ENCODE measurements around the gene RASAL1.
"Not testable (repeated sequence)": the region's sequence is repeated elsewhere in the genome, so short reads cannot be mapped to it uniquely, and the experiment has no call there.

The RASAL1 gene

DNA sequence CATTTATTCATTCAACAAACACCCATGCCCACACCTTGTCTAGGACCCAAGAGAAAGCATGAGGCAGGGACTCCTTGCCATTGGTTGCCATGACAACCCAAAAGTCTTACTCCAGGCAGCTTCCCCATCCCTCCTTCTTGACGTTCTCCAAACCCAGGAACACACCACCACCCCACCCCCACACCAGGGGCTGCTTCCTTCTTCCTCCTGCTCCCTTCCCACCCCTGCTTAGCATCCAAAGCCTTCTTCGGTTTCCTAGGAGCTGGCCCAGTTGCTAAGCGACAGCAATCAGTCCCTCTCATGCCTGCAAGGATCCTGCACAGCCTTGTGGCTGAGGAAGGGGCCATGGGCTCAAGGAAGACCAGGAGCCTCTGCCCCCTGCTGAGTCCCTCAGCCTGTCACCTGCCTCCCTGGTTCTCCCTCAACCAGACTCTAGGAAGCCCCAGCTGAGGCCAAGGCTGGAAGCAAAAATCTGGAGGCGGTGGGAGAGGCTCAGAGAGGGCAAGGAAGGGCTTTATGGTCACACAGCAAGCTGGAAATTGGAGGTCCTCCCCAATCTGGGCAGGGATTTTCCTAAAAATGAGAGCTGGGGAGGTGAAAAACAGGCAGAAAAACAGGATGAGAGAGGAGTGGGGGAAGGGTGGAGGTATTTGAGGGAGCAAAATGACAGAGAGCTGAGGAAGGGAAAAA lies 15.4 kb downstream of the RASAL1 start:
- DNase-seq (ENCODE audit: low read depth in 1 of 2, low spot score in 1 of 2): no peak

DNA sequence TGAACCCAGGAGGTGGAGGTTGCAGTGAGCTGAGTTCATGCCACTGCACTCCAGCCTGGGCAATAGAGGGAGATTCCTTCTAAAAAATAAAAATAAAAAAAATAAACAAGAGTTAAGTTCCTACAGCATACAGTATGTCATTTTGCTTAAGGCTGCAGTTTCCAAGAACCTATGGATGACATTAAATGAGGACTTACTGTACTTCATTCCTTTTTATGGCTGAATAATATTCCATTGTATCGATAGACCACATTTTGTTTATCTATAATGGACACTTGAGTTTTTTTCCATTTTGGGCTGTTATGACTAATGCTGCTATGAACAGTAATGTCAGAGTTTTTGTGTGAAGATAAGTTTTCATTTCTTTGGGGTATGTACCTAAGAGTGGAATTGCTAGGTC lies 17.4 kb downstream of the RASAL1 start:
- DNase-seq (ENCODE audit: low read depth in 1 of 2, low spot score in 1 of 2): no peak

- not testable (repeated sequence) for DNase-seq (ENCODE audit: low read depth in 1 of 2, low spot score in 1 of 2)
Measured at GRCh38 chr12:113117684-113118083, 17.9 kb downstream of the RASAL1 start.

GRCh38 chr12:113116875-113117274 lies 18.7 kb downstream of the RASAL1 start:
- no peak for DNase-seq (ENCODE audit: low read depth in 1 of 2, low spot score in 1 of 2)

- DNase-seq (ENCODE audit: low read depth in 1 of 2, low spot score in 1 of 2): no peak
Measured at GRCh38 chr12:113115455-113116126, 20.0 kb downstream of the RASAL1 start.

- no peak for DNase-seq (ENCODE audit: low read depth in 1 of 2, low spot score in 1 of 2)
Measured at GRCh38 chr12:113114447-113115178, 20.9 kb downstream of the RASAL1 start.

DNA sequence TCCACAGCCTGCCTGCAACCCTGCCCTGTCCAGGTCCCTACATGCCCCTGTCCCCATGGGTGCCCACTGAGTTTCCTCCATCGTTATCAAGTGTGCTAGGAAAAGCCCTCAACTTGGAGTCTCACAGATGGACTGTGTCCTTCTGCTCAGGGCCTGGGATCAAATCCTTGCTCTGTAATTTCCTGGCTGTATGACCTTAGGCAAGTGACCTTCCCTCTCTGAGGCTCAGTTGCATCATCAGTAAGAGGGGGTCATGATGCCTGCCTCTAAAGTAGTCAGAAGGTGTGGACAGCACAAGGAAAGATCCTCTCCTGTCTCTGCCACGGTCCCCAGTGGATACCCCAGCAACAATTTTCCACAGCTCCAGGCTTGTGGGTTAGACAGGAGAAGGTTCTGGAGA lies 22.2 kb downstream of the RASAL1 start:
- DNase-seq (ENCODE audit: low read depth in 1 of 2, low spot score in 1 of 2): no peak

DNA sequence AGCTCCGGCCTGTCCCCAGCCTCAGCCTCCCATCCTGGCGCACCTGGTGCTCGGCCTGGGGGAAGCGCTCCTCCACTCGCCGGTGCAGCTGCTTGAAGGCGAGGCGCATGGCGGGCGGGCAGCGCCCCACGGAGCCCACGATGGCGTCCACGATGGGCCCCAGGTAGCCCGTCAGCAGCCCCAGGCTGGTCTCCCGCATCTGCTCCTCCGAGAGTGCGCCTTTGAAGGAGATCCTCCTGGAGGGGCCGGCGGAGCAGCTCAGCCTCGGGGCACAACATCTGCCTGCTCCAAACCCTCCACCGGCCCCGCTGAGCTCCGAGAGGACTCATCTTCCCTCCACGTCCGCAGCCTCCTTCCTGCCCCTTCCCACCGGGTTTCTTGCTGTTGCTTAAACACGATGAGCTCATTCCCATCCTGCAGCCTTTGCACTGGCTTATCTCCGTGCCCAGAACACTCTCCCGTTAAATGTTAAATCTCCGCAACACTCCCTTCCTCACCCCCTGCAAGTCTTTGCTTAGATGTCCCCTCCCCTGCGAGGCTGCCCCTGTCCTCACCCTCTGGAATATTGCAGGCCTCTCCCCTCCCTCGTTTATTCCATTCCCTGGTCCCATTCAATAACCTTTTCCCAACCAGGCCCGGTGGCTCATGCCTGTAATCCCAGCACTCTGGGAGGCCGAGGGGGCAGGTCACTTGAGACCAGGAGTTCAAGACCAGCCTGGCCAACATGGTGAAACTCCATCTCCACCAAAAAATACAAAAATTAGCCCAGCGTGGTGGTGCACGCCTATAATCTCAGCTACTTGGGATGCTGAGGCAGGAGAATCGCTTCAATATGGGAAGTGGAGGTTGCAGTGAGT lies 23.3 kb downstream of the RASAL1 start:
- no peak for DNase-seq (ENCODE audit: low read depth in 1 of 2, low spot score in 1 of 2)

DNA sequence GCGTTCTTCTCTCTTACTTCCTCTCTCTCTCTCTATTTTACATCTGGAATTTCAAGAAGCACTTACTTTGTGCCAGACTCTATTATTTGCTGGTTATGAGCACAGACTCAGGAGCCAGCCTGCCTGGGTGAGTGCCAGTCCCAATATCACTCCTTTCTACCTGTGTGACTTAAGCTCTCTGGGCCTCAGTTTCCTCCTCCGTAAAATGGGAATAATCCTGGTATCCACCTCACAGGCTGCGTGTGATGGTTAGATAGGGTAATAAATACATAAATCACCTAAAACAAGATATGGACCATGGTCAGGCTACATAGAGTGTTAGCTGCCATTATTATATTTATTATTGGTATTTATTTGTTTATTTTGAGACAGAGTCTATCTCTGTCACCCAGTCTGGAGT lies 24.3 kb downstream of the RASAL1 start:
- no peak for DNase-seq (ENCODE audit: low read depth in 1 of 2, low spot score in 1 of 2)

DNA sequence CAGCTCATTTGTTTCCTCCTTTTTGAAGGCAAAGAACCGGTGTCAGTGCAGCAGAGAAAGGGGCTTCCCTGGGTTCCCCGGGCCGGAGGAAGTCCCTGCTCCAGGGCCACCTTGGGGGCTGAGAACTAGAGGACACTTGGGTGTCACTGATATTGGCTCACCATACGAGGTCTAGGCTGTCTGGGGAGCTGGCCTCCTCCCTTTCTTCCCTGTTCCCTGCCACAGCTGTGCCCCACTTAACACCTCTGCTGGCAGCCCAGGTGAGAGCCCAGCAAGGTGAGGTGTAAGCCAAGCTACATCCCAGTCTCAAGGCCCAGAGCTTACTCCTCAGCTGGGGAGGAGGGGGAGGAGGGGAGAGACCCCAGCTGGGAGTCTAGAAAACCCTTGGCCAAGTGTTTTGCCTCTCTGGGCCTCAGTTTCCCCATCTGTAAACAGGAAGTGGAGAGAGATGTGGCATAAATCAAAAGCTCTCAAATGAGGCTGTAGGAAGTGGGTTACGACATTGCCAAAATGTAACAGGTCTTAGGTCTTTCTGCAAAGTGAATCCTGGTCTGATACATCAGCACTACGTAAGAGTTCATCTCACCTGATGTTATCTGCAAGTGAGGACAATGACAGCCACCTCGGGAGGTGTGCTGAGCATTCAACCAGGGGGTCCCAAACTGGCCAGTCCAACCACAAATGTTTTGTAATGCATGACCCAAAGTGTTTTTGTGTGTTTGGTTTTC lies 25.5 kb downstream of the RASAL1 start:
- no peak for DNase-seq (ENCODE audit: low read depth in 1 of 2, low spot score in 1 of 2)

GRCh38 chr12:113109360-113109759 lies 26.2 kb downstream of the RASAL1 start:
- DNase-seq (ENCODE audit: low read depth in 1 of 2, low spot score in 1 of 2): no peak

GRCh38 chr12:113108308-113108707 lies 27.3 kb downstream of the RASAL1 start:
- DNase-seq (ENCODE audit: low read depth in 1 of 2, low spot score in 1 of 2): no peak

GRCh38 chr12:113106361-113106760 lies 29.2 kb downstream of the RASAL1 start:
- DNase-seq (ENCODE audit: low read depth in 1 of 2, low spot score in 1 of 2): no peak

DNA sequence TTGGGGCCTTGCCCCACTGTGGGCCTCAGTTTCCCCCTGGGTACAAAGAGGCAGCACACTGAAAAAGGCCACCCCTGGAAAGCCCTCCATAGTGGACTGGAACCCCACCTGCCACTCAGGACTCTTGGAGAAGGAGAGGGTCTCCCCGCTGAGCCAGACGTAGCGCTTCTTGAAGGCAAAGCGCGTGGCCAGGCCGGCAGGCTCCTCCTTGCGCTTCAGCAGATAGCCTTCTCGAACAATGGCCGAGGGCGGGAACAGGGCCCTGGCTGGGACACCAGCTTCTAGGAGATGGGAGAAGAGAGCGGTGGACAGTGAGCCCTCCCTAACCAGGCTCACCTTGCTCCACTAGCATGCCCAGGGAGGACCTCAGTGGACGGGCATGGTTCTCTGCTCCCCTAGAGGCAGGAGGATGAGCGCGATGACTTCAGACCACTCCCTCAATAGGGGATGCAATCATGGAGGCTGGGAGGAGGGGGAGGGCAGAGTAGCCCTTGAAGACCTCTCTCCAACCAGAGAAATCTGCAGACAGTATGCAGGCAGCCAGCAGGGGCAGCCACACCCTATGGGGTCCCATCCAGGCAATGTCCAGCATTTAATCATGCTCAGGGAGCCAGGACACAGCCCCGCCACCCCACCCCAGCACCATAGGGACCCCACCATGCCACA lies 29.8 kb downstream of the RASAL1 start:
- DNase-seq (ENCODE audit: low read depth in 1 of 2, low spot score in 1 of 2): no peak

DNA sequence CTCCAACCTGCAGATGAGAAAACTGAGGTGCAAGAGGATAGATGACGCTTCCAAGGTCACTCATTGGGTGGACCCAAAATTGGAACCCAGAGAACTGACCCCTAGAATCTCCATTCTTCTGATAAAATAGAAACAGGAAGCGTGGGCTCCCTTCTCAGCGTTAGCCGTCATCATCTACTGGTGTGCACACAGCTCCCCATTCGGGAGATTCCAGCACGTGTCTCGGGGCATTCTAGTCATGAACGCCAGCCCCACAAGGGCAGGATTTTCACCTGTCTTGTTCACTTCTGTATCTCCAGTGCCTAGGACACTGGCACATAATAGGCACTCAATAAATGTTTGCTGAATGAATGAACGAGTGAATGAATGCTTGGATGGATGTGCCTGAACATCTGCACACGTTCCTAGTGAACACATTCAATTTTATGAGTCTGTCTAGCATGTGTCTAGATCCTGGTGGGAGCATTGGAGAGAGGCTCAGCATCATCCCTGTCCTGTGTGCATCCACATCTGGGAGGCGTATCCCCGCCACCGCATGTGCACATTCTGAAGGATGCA lies 30.5 kb downstream of the RASAL1 start:
- no peak for DNase-seq (ENCODE audit: low read depth in 1 of 2, low spot score in 1 of 2)

GRCh38 chr12:113103756-113104450 lies 31.7 kb downstream of the RASAL1 start:
- peak; percentile 40 to 53 for DNase-seq (ENCODE audit: low read depth in 1 of 2, low spot score in 1 of 2)

DNA sequence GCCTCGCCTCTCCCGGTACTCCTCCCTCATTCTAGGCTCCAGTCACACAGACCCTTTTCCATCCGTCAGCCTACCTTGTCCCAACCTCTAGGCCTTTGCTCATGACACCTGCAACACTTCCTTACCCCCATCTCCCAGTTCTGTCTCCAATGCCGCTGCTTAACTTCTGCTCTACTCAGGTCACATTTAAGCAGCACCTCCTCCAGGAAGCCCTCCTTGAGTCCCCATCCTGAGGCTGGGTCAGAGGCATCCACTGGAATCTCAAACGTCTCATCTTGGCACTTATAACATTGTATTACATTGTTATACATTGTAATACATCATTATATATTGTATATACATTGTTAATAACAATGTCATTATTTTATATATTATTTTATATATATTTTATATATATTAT lies 32.8 kb downstream of the RASAL1 start:
- DNase-seq (ENCODE audit: low read depth in 1 of 2, low spot score in 1 of 2): no peak

DNA sequence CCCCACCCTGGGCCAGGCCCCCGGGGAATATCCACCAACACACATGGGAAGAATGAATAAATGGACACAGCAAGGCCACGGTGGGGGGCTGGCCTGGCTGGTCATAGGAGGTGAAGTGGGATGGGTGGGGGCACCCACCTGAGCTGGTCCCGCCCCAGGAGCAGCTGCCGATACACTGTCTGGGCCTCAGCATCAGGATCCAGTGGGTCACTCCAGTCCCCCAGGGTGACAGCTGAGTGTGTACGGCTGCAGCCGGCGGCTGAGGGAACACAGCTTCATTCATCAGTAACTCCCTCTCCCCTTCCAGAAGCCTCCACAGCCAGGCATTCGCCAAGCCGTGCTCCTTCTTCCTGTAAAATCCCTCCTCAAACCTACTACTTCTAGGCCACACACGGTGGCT lies 33.8 kb downstream of the RASAL1 start:
- no peak for DNase-seq (ENCODE audit: low read depth in 1 of 2, low spot score in 1 of 2)

DNA sequence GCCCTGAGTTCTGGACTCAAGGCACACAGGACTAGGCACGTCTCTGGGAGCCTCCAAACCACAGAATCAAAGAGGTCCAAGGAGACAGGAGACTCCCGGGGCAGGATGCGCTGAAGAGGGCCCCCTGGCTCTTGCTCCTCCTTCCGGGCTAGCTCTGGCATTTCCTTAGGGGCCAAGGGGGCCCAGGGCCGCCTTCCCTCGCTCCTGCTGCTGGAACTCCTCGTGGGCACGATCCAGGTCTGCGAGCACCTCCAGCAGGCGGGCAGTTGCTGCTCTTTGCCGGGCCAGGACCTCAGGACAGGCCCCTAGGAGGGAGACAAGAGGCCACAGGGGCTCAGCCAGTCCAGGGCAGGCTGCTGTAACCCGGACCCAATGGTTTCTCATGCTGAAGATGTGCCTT lies 35.8 kb downstream of the RASAL1 start:
- DNase-seq (ENCODE audit: low read depth in 1 of 2, low spot score in 1 of 2): no peak
